NAMALWA (cell line): ENCODE data around the gene BRSK2.
"Not testable (repeated sequence)": the region's sequence is repeated elsewhere in the genome, so short reads cannot be mapped to it uniquely, and the experiment has no call there.

Experiments
- DNase-seq: peaks from one replicate; pipeline ENCODE4 v3.0.0-alpha.2; 2015; ENCODE audit warnings: low spot score

BRSK2 gene

DNA sequence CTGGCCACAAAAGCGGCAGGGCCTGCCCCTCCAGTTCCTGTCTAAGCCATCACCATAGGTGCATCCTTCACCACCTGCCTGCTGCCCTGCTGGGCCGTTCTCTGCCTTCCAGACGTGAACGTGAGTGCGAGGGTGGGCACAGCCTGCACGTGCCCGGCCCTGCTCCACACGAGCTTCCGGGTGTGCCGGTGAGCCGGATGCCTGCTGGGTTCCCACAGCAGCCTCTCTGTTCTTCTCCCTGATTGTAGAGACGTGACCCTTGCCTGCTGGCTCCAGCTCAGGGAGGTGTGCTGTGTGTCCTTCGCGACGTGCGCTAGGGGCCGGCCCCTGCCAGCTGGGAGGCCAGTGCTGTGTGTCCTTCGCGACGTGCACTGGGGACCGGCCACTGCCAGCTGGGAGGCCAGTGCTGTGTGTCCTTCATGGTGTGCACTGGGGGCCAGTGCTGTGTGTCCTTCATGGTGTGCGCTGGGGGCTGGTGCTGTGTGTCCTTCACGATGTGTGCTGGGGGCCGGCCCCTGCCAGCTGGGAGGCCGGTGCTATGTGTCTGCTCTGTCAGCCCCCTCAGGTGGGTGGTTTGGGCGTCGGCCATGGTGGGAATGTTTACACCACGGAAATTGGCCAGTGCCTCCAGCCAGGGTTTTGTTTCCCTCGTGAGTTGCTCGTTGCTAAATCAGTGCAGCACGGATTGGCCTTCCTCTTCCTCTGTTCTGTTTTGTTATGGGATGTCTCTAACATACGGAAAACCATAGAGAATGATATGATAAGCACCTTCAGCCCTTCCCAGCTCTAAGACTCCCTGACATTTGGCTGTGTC is 35.4 kb upstream of the BRSK2 start:
- DNase-seq: no peak

DNA sequence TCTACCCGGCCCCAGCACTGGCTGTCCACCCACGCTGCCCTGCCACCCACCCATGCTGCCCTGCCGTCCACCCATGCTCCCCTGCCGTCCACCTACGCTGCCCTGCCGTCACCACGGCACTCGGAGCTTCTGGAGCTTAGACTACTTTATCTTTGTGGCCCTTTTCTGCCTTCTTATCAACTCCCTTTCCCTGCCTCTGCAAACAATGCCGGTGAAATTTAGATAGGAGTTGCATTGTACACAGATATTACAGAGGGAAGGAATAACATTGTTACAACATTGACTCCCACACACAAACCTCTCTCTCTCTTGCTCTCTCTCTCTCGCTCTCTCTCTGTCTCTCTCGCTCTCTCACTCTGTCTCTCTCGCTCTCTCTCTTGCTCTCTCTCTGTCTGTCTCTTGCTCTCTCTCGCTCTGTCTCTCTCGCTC is 33.7 kb upstream of the BRSK2 start:
- no peak for DNase-seq

DNA sequence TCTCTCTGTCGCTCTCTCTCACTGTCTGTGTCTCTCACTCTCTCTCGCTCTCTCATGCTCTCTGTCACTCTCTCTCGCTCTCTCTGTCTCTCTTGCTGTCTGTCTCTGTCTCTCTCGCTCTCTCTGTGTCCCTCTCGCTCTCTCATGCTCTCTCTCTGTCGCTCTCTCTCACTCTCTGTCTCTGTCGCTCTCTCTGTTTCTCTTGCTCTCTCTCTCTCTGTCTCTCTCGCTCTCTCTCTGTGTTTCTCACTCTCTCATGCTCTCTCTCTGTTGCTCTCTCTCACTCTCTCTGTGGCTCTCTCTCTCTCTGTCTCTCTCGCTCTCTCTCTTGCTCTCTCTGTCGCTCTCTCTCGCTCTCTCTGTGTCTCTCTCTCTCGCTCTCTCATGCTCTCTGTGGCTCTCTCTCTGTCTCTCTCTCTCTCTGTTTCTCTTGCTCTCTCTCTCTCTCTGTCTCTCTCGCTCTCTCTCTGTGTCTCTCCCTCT is 33.2 kb upstream of the BRSK2 start:
- DNase-seq: no peak

DNA sequence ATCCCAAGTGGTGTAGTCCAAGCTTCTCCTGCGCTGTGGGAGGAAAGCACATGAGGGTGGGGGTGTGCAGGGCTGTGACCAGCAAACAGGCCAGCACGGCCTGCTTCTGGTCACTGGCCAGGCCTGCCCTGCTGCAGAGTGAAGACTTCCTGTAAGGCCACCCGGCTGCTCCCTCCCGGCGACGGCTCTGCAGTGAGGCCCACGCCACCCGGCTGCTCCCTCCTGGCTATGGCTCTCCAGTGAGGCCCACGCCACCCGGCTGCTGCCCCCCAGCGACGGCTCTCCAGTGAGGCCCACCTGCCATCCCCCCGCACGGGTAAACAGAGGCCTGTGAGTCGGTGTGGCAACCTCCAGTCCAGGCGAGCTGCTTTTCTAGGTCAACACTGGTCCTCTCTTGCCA is 31.4 kb upstream of the BRSK2 start:
- DNase-seq: no peak

DNA sequence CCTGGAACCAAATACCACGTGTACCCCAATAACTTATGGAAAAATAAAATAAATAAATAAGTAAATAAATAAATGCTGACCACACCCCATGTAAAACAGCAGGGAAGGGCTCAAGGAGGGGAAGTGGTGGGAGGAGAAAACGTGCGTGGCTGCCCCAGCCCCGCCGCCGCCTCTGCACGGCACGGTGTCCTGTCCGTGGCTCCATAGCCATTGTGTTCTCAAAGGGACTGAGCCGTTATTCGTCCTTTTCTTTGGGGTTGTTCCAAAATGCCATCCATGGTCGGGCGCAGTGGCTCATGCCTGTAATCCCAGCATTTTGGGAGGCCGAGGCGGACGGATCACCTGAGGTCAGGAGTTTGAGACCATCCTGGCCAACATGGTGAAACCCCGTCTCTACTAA is 30.8 kb upstream of the BRSK2 start:
- not testable (repeated sequence) for DNase-seq

DNA sequence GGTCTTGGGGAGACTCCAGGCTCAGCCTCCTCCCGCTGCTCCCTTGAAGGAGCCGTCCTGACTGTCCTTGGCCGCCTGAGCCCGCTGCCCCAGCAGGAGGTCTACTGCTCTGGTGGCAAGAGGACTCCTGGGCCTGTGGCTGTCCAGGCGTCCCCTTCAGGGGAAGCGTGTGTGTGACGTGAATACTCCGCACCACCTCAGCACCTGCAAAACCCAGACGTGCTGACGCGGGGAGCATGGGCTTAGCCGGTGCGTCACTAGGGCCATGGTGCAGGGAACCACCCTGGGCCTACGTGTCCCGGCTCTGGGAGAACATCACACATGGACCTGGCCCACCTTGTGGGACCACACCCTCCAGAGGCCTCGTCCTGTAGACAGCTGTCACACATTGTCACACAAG is 30.2 kb upstream of the BRSK2 start:
- DNase-seq: no peak

DNA sequence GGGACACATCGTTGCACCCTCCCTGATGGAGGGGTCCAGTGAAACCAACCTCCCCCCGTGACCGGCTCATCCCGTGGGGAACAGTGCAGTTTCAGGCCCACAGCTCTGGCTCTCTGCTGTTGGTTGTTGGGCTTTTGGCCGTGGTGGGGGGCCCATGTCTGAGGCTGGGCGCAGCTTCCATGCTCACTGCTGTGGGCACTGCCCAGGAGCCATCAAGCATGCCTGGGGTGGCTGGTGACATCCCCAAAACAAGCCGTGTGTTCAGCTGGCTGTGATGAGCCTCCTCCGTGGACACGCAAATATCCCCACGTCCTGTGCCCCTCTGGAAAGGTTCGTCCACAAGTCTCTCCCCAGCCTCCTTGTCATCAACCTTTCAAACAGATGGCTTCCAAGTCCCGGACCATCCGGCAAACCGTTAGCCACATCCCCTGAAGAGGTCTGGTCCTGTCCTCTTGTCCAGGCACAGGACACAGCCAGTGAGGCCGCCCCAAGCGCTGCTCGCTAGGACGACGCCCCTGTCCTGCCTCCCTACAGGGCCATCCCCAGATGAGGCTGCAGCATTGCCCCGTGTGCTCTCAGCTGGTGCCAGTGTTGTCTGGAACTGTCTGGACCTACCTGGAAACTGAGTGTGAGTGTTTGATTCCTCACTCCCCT is 29.4 kb upstream of the BRSK2 start:
- DNase-seq: no peak

DNA sequence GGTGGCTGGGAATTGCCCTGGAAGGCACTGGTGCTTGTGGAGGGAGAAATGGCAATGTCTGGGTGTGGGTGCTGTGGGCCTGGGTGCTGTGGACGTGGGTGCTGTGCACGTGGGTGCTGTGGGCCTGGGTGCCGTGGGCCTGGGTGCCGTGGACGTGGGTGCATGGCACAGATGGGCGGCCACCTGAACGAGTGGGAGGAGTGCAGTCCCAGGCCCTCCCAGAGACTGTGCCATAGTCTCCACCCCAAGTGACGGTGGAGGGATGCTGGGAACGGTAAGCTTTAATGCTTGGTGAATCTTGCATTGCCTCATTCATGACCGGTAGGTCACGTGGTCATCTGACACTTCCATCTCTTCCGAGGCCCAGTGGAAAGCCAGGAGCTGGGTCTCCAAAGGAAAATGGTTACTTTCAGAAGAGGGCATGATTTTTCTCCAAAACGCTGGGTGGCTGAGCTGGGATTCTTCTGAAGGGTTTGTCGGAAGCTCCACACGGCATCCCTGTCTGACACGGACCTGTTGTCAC is 28.8 kb upstream of the BRSK2 start:
- DNase-seq: no peak

DNA sequence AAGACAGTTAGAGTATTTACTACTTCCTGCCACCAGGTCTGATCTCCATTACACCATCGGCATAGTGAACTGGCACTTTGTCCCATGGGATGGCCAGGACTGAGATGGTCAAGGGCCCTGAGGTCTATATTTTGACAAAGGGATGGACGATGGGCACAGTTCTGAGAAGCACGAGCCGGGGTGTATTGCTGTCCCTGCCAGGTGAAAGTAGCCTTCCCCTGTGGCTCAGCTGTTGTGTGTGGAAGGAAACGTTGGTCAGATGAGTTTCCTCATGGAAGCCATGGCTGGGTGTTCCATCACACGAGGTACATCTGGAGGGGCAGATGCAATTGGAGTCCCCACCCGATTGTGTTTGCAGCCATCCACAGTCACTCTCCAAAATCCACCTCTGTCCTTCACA is 27.9 kb upstream of the BRSK2 start:
- DNase-seq: no peak

DNA sequence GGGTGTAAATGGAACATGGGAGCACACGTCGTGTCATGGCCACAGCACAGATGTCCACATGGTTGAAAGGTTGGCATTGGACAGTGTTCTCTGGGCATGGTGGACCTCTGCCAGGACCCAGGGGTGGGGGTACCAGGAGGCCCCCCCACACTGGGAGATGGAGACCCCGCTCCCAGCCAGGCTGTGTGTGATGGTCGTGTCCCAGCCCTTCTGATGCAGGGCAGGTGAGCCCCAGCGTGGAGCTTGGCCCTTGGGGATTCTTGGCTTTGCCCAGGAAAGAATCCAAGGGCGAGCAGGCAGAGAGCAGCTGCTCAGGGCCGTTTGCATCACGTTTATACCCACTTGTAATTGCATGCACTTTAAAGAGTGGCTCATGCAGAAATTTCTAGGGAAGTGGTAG is 22.0 kb upstream of the BRSK2 start:
- no peak for DNase-seq

DNA sequence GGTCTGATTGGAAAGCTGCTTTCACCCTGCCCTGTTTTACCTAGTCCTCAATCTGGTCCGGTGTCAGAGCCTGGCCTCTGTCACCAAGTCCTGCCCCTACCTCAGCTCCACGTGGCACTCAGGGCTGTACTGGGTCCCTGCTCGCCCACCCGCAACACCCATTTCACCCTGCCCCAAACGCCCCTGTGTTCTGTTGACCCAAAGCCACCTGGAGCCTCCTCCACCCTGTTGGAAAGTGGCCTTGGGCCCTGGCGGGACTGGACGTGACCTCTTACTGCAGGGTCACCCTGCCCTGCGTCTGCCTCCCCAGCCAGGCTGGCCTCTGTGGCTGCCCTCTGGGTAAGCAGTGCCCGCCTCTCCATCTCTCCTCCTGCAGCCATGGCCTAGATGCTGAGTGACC is 21.5 kb upstream of the BRSK2 start:
- no peak for DNase-seq

DNA sequence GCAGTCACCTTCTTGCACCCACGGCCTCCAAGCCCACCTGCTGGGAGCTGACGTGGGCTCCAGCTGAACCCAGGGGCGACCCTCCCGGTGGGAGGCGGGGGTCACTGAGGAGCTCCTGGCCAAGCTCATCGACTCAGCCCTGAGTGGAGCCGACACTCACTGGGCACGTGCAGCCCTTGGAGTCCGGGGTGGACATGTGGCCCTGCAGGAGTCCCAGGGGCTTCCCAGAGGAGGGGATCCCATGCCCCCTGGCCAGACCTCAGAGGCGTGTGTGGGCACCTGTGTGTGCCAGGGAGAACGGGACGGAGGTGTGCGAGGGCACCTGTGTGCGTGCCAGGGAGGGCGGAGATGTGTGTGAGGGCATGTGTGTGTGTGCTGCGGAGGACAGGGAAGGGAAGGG is 20.8 kb upstream of the BRSK2 start:
- no peak for DNase-seq

DNA sequence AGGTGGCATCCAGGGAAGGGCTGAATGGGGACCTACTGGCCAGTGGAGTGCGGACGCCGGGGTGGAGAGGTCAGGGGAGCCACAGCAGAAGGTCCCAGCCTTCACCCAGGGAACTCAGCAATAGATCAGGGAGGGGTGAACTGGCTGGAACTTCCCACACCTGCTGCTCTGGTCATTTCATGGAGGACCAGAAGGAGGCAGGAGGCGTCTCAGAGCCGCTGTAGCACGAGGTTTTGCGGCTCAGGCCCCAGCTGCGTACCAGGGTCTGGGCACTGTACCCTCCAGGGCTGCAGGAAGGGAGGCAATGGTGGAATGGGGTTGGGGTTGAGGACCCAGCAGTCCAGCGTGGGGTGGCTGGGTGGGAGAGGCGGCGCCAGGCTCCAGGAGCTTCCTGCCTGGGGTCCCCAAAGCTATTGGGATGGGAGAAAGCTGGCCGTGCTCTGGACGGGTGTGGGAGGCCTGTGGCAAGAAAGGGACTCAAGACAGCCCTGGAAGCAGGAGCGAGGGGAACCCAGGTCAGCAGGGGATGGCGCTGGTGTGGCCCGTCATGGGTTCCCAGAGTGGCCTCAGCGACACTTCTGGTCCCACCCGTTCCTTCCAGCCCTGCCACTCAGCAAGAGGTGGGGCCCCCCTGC is 20.2 kb upstream of the BRSK2 start:
- DNase-seq: no peak

DNA sequence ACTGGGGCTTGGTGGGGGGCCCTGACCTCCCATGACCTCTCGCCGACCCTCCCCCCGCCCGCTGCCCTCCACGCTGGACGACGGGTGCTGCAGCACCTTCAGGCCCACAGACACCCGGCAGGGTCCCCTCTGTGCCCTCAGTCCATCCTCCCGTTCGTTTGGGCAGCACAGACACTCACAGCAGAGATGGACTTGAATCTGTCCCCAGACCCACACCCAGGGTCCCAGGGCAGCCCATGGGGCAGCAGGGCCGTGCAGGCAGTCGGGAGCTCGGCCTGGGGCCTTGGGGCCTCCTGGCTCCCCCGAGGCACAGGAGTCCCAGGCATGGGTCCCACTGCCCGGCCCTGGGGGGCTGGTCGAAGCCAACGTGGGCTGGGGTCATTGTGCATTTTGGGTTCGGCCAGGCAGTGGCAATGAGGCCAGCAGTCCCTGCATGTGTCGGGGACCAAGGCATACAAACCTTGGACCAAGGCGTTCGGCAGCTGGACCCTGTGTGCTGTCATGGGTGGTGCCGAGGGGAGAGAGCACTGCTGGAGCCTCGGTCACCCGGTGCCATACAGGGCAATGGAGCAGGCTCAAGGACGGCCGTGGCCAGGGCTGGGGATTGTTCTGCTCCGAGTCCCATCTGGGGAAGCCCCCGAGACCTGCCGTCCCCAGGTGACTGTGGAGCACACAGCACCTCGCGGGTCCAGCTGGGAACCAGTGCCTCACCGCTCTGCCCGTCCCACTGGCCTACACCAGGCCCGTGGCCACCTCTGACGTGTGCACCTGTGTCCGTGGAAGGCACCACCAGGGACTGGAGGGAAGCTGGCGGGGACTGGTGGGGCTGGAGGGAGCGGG is 19.3 kb upstream of the BRSK2 start:
- DNase-seq: no peak

DNA sequence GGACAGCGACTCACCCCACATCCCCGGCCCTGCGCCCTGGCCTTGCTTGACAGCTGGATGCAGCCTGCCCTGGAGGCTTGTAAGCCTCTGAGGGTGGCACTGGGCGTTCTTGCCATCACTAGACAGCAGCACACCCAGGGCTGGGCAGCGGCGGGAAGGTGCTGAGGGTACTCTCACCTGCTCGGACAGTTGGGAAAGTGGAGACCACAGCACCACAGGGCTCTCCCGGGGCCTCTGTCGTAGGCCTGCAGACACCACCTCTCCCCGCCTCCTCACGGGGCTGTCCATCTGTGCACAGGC is 18.8 kb upstream of the BRSK2 start:
- no peak for DNase-seq

DNA sequence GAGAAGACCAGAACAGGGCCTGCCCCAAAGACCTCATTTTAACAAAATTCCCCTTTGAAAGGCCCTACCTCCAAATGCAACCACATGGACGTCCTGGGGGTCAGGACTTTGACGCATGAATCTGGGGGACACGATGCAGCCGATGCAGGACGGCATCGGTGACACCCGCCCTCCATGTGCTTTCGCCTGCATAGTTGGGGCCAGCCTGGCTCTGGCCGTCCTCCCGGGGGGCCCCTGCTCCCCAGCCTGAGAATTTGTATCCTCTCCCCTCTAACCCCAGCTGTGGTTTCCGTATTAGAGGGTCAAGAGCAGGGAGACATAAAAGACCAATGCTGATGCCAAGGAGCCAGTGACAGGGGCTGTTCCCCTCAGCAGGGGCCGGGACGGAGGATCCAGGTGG is 18.4 kb upstream of the BRSK2 start:
- no peak for DNase-seq

DNA sequence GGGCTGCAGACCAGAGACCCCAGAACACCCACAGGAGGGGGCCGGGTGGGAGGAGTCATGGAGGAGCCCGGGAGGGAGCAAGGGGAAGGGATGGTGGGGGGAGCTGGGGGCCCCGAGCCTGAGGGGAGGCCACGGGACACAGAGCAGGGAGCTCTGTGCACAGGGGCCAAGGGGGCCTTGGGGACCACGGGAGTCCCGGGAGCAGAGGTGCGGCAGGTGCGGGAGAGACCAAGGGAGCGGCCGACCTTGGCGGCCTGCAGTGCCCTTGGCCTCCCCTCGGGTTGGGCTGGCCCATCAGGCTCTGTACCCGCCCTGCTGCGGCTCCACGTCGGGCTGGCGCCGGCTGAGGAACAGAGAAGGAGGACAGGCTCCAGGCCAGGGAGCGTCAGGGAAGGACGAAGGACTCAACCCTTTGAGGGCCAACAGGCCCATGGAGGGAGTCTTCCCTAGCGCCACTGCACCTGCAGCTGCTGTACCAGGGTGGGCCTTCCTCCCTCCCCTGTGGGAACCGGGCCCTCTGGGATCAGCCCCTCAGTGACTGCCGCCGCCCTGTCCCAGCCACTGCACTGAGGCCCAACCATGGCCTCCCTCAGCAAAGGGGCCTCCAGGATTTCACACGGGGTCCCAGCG is 17.8 kb upstream of the BRSK2 start:
- no peak for DNase-seq

DNA sequence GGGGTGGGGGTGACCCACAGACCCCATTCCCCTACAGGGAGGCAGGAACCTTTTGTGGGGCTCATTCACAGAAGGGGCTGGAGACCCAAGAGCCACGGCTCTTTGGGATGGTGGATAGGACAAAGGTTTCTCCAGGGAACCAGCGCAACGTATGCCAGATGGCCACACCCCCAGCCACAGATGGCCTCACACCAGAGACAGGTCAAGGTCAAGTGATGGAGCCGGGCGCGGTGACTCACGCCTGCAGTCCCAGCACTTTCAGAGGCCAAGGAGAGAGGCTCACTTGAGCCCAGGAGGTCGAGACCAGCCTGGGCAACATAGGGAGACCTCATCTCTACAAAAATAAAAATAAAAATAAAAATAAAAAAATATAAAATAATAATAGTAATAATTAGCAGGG is 17.1 kb upstream of the BRSK2 start:
- no peak for DNase-seq

DNA sequence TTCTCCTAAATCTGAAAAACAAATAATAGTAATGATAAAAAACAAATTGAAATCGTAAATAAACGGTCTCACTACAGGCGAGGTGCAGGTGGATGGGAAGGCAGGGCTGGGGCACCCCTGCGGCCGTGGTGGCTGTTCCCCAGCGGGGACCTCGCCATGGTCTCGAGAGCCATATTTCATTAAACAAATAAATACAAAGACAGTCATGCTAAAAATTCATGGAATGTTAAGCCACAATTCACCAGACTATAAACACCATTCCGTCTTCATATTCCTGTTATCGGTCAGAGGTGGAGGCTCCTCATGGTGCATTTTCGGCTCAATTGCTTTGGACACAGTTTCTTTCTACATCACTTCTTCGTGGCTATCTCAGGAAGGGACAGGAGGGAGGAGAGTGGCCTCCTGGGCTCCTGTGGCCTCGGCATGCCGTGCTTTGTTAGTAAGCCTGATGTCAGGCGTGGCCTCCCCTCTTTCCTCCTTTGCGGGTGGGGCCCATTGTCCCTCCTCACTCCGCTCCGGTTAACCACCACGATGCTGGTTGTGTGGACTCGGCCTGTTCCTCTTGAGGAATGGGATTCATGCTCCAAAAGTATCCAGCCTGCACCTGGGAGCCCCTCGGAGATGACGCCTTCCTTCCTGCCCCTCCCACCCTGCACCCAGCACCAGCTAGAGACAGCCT is 16.1 kb upstream of the BRSK2 start:
- DNase-seq: no peak

DNA sequence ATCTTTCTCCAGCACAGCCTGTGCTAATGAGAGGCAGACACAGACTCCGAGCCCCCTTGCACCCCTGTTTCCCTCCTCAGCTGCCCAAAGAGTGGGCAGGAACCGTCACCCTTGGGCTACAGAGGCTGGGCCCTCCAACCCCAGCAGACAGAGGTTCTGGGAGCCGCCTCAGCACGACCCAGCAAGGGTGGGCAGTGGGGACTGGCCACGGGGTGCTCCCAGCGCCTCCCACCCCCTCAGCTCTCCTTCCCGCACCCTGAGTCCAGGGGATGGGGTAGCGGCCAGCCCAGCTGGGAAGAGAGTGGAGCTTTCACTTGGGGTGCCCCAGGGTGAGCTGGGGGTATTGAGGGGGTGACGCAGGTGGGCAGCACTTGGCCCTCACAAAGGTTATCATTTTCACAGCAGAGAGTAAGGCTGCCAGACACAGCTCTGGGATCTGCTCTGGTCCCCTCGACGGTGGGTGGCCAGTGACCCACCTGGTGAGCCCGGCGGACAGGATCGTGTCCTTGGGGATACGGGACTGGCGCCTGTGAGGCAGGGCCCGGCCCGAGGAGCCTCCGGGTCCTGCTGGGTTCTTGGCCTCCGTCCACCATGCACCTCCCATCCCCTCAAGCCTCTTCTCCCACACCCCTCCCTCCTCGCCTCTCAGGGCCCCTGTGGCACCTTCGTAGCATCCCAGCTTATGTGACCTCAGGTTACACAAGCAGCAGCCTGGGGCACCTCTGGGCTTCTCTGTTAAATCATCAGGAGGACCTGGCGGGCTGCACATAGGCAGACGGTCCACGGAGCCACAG is 14.4 kb upstream of the BRSK2 start:
- DNase-seq: no peak

DNA sequence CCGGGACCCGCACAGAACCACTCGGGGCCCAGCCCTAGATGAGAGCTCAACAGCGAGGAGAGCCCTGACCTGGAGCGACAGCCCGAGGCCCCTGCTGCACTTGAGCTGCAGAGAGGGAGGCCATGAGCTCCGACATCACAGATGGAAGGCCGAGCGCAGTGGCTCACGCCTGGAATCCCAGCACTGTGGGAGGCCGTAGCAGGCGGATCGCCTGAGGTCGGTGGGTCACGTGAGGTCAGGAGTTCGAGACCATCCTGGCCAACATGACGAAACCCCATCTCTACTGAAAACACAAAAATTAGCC is 13.8 kb upstream of the BRSK2 start:
- no peak for DNase-seq
